AG04450 (cell line): ENCODE data around the gene PDE5A. TPM values are rescaled to one million over a fixed set of nuclear protein-coding genes. Genes with fewer than 3 reads are reported as not detected.

Experiments used
- CTCF ChIA-PET: fragments of 300-600, 350-600 bp; formaldehyde crosslinking; extraction: SDS; loops from one replicate; lab custom pipeline; 2022; ENCODE audit warnings: antibody characterized with exemption, inconsistent platforms; lab: Charles Lee
- POLR2A ChIA-PET: fragments of 350-600 bp; formaldehyde crosslinking; extraction: SDS; loops from one replicate; lab custom pipeline; 2021; ENCODE audit warnings: antibody characterized with exemption, inconsistent platforms; lab: Yijun Ruan, JAX
- DNase-seq: peaks from one replicate; pipeline ENCODE4 v3.0.0-alpha.2; 2011; ENCODE audit warnings: low read depth, low spot score
- H3K27ac ChIP-seq: one replicate; pipeline ENCODE4 v1.5.1; 2012; ENCODE audit warnings: low read depth, low read length, control low read depth
- H3K27me3 ChIP-seq: one replicate; pipeline ENCODE4 v1.6.0; 2012; ENCODE audit warnings: low read length; ENCODE audit not compliant: control insufficient read depth, insufficient read depth
- H3K4me3 ChIP-seq: 2 replicates; pipeline ENCODE4 v1.5.1; 2011; ENCODE audit warnings: mild to moderate bottlenecking, low read depth, low read length, control low read depth
- H3K9me3 ChIP-seq: 2 replicates; pipeline ENCODE4 v1.5.1; 2012; ENCODE audit warnings: low read length; ENCODE audit not compliant: control insufficient read depth, insufficient read depth
- CTCF ChIP-seq: IDR thresholded peaks from 2 replicates; pipeline ENCODE4 v1.5.1; 2011; ENCODE audit warnings: low read depth, low read length, control low read depth, inconsistent platforms
- polyA plus RNA-seq: library from polyadenylated mRNA; depleted of rRNA; stranded (reverse); fragments of >200 nt; gene quantifications from 2 replicates; pipeline ENCODE4 v1.2.3, GENCODE V29; 2011

PDE5A gene
- polyA plus RNA-seq, 1 experiment, result 489 TPM

- no peaks in the 10 kb centered on the region for H3K9me3 ChIP-seq
- no peak overlapping the region for H3K4me3 ChIP-seq
- ChIA-PET POLR2A (no interaction called here), CTCF (interaction anchor here (0.9 to 2.1 kb wide), 4 partner anchors 174 to 567 kb away, joined by 3 to 6 read pairs (median 5); no protein-coding TSS in a partner anchor)
- no peak for DNase-seq
- no peak for TF ChIP-seq CTCF
- no peak overlapping the region for H3K27ac ChIP-seq
- H3K27me3 ChIP-seq, result no peaks in the 10 kb centered on the region
Observed at GRCh38 chr4:119489305-119489704, 139.3 kb downstream of the PDE5A start.

GRCh38 chr4:119480331-119480730 is 148.3 kb downstream of the PDE5A start:
- Histone ChIP-seq H3K9me3 (no peaks in the 10 kb centered on the region), H3K27ac (no peak overlapping the region), H3K27me3 (no peaks in the 10 kb centered on the region), H3K4me3 (no peak overlapping the region)
- no peak for DNase-seq
- no peak for TF ChIP-seq CTCF
- ChIA-PET POLR2A (no interaction called here), CTCF (no interaction called here)

GRCh38 chr4:119479835-119480234 is 148.8 kb downstream of the PDE5A start:
- Histone ChIP-seq H3K4me3 (no peak overlapping the region), H3K27me3 (no peaks in the 10 kb centered on the region), H3K9me3 (no peaks in the 10 kb centered on the region), H3K27ac (no peak overlapping the region)
- POLR2A ChIA-PET, result no interaction called here
- no peak for TF ChIP-seq CTCF
- no peak for DNase-seq
- CTCF ChIA-PET, result no interaction called here

GRCh38 chr4:119479180-119479808 is 149.3 kb downstream of the PDE5A start:
- no peaks in the 10 kb centered on the region for H3K9me3 ChIP-seq
- no peak for DNase-seq
- TF ChIP-seq CTCF, result no peak
- CTCF ChIA-PET, result no interaction called here
- H3K27me3 ChIP-seq, result no peaks in the 10 kb centered on the region
- no peak overlapping the region for H3K27ac ChIP-seq
- POLR2A ChIA-PET, result no interaction called here
- no peak overlapping the region for H3K4me3 ChIP-seq

GRCh38 chr4:119478446-119479179 is 150.0 kb downstream of the PDE5A start:
- DNase-seq, result no peak
- Histone ChIP-seq H3K4me3 (no peak overlapping the region), H3K27ac (no peak overlapping the region), H3K27me3 (no peaks in the 10 kb centered on the region), H3K9me3 (no peaks in the 10 kb centered on the region)
- CTCF ChIA-PET, result interaction anchor here (1.0 kb wide), 1 partner anchor 165 kb away, joined by 3 read pairs; no protein-coding TSS in a partner anchor
- no peak for TF ChIP-seq CTCF
- POLR2A ChIA-PET, result no interaction called here
